Measurements from ENCODE around the gene EPN1. TPM values are rescaled to one million over a fixed set of nuclear protein-coding genes. Genes with fewer than 3 reads are reported as not detected.

The EPN1 gene
- total and polyA plus RNA-seq, 8 donors, result 38.4 to 102 (median 80.9) TPM

DNA sequence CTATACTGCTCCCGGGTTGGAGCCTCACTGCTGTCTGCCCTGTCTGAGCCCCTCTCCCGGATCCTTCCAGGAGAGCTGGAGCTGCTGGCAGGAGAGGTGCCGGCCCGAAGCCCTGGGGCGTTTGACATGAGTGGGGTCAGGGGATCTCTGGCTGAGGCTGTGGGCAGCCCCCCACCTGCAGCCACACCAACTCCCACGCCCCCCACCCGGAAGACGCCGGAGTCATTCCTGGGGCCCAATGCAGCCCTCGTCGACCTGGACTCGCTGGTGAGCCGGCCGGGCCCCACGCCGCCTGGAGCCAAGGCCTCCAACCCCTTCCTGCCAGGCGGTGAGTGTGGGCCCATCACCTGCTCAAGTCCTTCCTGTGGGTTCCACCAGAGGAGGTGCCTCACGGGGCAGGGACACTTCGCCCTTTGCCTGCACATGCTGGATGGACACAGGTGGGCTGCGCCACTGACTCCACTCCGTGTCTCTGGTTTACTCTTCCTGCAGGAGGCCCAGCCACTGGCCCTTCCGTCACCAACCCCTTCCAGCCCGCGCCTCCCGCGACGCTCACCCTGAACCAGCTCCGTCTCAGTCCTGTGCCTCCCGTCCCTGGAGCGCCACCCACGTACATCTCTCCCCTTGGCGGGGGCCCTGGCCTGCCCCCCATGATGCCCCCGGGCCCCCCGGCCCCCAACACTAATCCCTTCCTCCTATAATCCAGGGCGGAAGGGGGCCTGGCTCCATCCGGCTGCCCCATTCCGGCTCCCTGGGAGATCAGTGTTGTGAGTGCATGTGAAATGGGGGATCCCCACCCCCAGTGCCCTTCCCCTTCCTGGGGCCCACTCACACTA, 19.8 kb downstream of the EPN1 start:
- H3K4me1 ChIP-seq, result no peaks in the 10 kb centered on the region
- H3K9me3 ChIP-seq, result no peaks in the 10 kb centered on the region
- peaks cover 8 to 65% (median 46%) of the 10 kb centered on the region in 3 donors for H3K36me3 ChIP-seq
- 93 to 94% methylated on average over 37 of the region's 37 CpGs for WGBS, 2 donors
- H3K27ac ChIP-seq, result no peak overlapping the region
- no peak overlapping the region for H3K4me3 ChIP-seq
- TF ChIP-seq, protein P1, sequence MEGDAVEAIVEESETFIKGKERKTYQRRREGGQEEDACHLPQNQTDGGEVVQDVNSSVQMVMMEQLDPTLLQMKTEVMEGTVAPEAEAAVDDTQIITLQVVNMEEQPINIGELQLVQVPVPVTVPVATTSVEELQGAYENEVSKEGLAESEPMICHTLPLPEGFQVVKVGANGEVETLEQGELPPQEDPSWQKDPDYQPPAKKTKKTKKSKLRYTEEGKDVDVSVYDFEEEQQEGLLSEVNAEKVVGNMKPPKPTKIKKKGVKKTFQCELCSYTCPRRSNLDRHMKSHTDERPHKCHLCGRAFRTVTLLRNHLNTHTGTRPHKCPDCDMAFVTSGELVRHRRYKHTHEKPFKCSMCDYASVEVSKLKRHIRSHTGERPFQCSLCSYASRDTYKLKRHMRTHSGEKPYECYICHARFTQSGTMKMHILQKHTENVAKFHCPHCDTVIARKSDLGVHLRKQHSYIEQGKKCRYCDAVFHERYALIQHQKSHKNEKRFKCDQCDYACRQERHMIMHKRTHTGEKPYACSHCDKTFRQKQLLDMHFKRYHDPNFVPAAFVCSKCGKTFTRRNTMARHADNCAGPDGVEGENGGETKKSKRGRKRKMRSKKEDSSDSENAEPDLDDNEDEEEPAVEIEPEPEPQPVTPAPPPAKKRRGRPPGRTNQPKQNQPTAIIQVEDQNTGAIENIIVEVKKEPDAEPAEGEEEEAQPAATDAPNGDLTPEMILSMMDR (IDR thresholded peaks at IDR 0.05), result no peak
- intact Hi-C loops (cut with DNase I), result loop anchor here in 1 of 3 donors (10.0 kb wide), 1 partner anchor 120 kb away; no protein-coding TSS in a partner anchor
- FAIRE-seq, result no peak
- no peaks in the 10 kb centered on the region for H3K27me3 ChIP-seq
- no peak for DNase-seq
- ATAC-seq, result no peak

DNA sequence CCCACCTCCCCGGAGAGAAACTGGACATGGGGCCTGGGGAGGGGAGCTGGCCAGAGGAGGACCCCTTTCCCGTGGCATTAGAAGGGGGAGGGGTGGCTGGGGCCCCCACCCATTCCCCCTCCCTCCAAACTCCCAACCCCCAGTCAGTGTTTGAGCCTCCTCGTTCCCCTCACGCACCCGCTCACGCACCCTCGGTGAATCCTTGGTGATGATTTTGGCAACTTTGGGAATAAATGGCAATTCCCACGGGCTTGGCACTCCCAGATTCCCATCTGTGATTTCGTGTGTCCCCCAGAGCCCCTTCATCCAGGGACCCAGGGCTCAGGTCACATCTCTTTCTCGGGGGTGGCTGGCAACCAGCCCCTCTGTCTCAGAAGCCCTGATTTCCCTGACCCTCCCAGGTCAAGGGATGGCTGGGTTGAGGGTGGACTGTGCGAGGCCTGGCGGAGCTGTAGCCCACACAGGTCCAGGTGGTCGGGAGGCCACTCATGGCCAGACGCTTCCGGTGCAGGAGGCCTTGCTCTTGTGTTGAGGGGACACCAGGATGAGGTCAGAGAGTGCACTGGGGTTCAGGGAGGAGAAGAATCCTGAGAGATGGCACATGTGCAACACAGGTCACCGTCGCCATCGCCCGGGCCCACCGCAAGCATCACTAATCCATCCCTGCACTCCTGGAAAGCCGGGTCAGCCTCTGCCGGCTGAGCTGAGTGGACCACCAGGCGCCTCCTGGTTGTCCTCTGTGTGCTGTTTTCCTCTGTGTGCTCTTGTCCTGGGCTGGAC, 20.7 kb downstream of the EPN1 start:
- Histone ChIP-seq H3K27ac (no peak overlapping the region), H3K9me3 (no peaks in the 10 kb centered on the region), H3K36me3 (peaks cover 5 to 56% (median 37%) of the 10 kb centered on the region in 3 donors), H3K4me1 (no peaks in the 10 kb centered on the region), H3K27me3 (no peaks in the 10 kb centered on the region), H3K4me3 (no peak overlapping the region)
- intact Hi-C loops (cut with DNase I), result loop anchor here in 1 of 3 donors (10.0 kb wide), 1 partner anchor 119 kb away; no protein-coding TSS in a partner anchor
- FAIRE-seq (no peak), ATAC-seq (no peak), DNase-seq (no peak)
- TF ChIP-seq, protein P1 (IDR thresholded peaks at IDR 0.05), result no peak
- 90 to 94% methylated on average over 23 of the region's 23 CpGs for WGBS, 2 donors

DNA sequence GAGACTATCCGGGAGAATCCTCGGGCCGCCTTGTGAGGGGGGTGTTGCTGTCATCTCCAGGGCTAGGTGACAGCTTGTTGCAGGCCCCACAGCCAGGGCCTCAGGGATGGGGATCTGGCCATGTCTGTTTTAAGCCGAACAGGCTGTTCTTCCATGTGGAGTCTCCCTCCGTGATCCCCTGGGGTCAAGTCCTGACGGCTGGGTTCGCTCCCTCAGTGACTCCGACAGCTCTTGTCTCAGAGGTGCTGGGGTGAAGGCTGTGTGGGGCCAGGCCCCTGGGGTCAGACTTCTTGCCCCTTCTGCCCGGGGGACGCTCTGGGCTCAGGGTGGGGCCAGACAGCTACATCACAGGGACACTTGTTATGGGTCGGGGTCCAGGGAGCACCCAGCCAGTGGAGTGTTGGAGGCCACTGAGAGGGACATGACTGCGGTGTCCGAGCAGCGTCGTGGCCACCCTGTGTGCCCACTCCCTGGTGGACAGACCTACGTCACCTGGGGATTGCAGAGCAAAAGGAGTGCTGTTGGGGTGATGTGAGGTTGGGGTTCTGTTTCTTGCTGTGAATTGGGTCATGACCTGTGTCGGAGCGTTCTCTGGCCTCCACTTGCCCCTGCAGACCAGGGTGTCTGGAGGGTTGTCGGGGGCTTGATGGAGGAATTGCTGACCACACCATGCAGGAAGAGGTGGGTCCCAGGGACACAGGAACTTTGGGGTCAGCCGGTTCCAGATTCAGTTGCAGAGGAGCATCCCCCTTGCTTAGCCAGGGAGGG, 21.5 kb downstream of the EPN1 start:
- DNase-seq, result no peak
- intact Hi-C loops (cut with DNase I), result loop anchor here in 1 of 3 donors (10.0 kb wide), 1 partner anchor 118 kb away; no protein-coding TSS in a partner anchor

DNA sequence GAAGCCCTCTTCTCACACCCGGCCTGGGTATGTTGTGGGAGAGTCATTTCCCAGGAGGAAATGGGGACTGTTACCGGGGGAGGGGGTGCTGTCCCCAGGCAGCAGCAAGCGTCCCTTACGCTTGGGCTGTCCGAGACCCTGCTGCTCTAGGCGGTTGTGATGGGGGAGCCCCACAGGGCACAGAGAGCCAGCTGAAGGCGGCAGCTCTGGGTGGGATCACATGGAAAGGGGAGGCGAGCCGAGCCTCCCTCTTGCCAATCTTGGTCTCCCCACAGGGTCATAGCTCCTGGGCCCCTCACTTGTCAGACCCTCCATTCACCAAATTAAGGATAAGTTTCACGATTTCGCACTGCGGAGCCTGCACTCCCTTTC, 22.0 kb downstream of the EPN1 start:
- DNase-seq (no peak), ATAC-seq (no peak), FAIRE-seq (no peak)
- H3K4me1 ChIP-seq, result no peaks in the 10 kb centered on the region
- H3K4me3 ChIP-seq, result no peak overlapping the region
- no peak overlapping the region for H3K27ac ChIP-seq
- H3K9me3 ChIP-seq, result no peaks in the 10 kb centered on the region
- intact Hi-C loops (cut with DNase I), result loop anchor here in 1 of 3 donors (10.0 kb wide), 1 partner anchor 118 kb away; no protein-coding TSS in a partner anchor
- TF ChIP-seq, protein P1 (IDR thresholded peaks at IDR 0.05), result no peak
- no peaks in the 10 kb centered on the region for H3K27me3 ChIP-seq
- peaks cover 5 to 50% (median 35%) of the 10 kb centered on the region in 3 donors for H3K36me3 ChIP-seq
- WGBS, 2 donors, result 90 to 96% methylated on average over 12 of the region's 12 CpGs

More for the DNA sequence above, 21.5 kb downstream of the EPN1 start:
- TF ChIP-seq, protein P1 (IDR thresholded peaks at IDR 0.05), result no peak
- Histone ChIP-seq H3K4me1 (no peaks in the 10 kb centered on the region), H3K27me3 (no peaks in the 10 kb centered on the region), H3K9me3 (no peaks in the 10 kb centered on the region), H3K27ac (no peak overlapping the region), H3K36me3 (peaks cover 5 to 54% (median 35%) of the 10 kb centered on the region in 3 donors), H3K4me3 (no peak overlapping the region)
- no peak for ATAC-seq
- no peak for FAIRE-seq
- WGBS, 2 donors, result 90 to 96% methylated on average over 20 of the region's 20 CpGs

All from pancreas (tissue), 10 donors.